Measurements from ENCODE around the gene RCSD1.

DNA sequence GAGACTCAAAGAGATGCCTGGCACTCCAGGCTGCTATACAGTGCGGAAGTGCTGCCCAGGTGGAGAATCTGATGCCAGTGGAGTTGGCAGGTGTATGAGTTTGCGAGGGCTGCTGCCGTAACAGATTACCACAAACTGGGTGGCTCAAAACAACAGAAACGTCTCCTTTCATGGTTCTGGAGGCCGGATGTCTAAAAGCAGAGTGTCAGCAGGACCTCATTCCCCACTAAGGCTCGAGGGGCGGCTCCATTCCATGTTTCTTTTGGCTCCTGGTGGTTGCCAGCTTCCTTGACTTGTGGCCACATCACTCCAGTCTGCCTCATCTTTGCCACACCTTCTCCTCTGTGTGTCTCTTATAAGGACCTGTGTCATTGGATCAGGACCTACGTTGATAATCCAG lies 10.0 kb downstream of the RCSD1 start:
- TF ChIP-seq POU6F1 (CRISPR knock-in tag; IDR thresholded peaks at IDR 0.05; ENCODE audit: borderline replicate concordance, low read depth) (no peak), ZFP3 (CRISPR knock-in tag; IDR thresholded peaks at IDR 0.05) (no peak)

Data from SK-N-SH treated with all-trans-retinoic acid at 6 μM for 48 hours (cell line).